Trophoblast cell (in vitro differentiated cells and primary cell): ENCODE results near the gene KLK5.

Source experiments
- DNase-seq, 2 donors: peaks; one replicate each; pipeline ENCODE4 v3.0.0-alpha.2; 2016
- H2AFZ ChIP-seq: 2 replicates; pipeline ENCODE4 v1.6.1; 2013; ENCODE audit warnings: low read length, moderate library complexity, mild to moderate bottlenecking; ENCODE audit not compliant: insufficient read depth, poor library complexity
- H2AK5ac ChIP-seq: 2 replicates; pipeline ENCODE4 v1.6.1; 2013; ENCODE audit warnings: mild to moderate bottlenecking, low read length
- H2BK120ac ChIP-seq: 2 replicates; pipeline ENCODE4 v1.6.1; 2013; ENCODE audit warnings: low read length, mild to moderate bottlenecking, moderate library complexity; ENCODE audit not compliant: insufficient read depth, poor library complexity
- H2BK12ac ChIP-seq: 2 replicates; pipeline ENCODE4 v1.6.1; 2013; ENCODE audit warnings: mild to moderate bottlenecking, low read length, moderate library complexity
- H2BK5ac ChIP-seq: 2 replicates; pipeline ENCODE4 v1.6.1; 2013; ENCODE audit warnings: low read length, low read depth, moderate library complexity, mild to moderate bottlenecking; ENCODE audit not compliant: poor library complexity
- H3K14ac ChIP-seq: 2 replicates; pipeline ENCODE4 v1.6.1; 2013; ENCODE audit warnings: mild to moderate bottlenecking, low read length
- H3K18ac ChIP-seq: 2 replicates; pipeline ENCODE4 v1.6.1; 2013; ENCODE audit warnings: mild to moderate bottlenecking, low read length
- H3K23ac ChIP-seq: 2 replicates; pipeline ENCODE4 v1.6.1; 2013; ENCODE audit warnings: low read length
- H3K27ac ChIP-seq: 2 replicates; pipeline ENCODE4 v1.5.1; 2013; ENCODE audit warnings: low read depth, mild to moderate bottlenecking, inconsistent platforms, low read length, moderate library complexity
- H3K27me3 ChIP-seq: 2 replicates; pipeline ENCODE4 v1.6.1; 2013; ENCODE audit warnings: inconsistent platforms, mild to moderate bottlenecking, low read length, moderate library complexity; ENCODE audit not compliant: insufficient read depth
- H3K36me3 ChIP-seq, 2 experiments: 1 replicate in 1 of 2; 2 replicates in 1 of 2; pipeline ENCODE4 v1.6.1; 2013; ENCODE audit warnings: low read length in 2 of 2, mild to moderate bottlenecking in 2 of 2, moderate library complexity in 1 of 2; ENCODE audit not compliant: insufficient read depth in 2 of 2, control insufficient read depth in 1 of 2
- H3K4ac ChIP-seq: 2 replicates; pipeline ENCODE4 v1.6.1; 2013; ENCODE audit warnings: low read depth, mild to moderate bottlenecking, low read length, moderate library complexity
- H3K4me1 ChIP-seq, 2 experiments: 1 replicate in 1 of 2; 2 replicates in 1 of 2; pipeline ENCODE4 v1.6.1; 2013; ENCODE audit warnings: low read length in 2 of 2, mild to moderate bottlenecking in 2 of 2, moderate library complexity in 1 of 2; ENCODE audit not compliant: insufficient read depth in 2 of 2, control insufficient read depth in 1 of 2
- H3K4me2 ChIP-seq: 2 replicates; pipeline ENCODE4 v1.6.1; 2013; ENCODE audit warnings: inconsistent platforms, mild to moderate bottlenecking, low read length, moderate library complexity
- H3K4me3 ChIP-seq: 2 replicates; pipeline ENCODE4 v1.5.1; 2013; ENCODE audit warnings: mild to moderate bottlenecking, low read depth, low read length, inconsistent platforms
- H3K79me1 ChIP-seq: one replicate; pipeline ENCODE4 v1.6.1; 2013; ENCODE audit warnings: low read length
- H3K79me2 ChIP-seq: 2 replicates; pipeline ENCODE4 v1.6.1; 2013; ENCODE audit warnings: low read length, mild to moderate bottlenecking; ENCODE audit not compliant: control insufficient read depth, insufficient read depth, poor library complexity
- H3K9ac ChIP-seq: 2 replicates; pipeline ENCODE4 v1.6.1; 2013; ENCODE audit warnings: mild to moderate bottlenecking, low read length
- H3K9me3 ChIP-seq: 2 replicates; pipeline ENCODE4 v1.6.1; 2013; ENCODE audit warnings: low read depth, mild to moderate bottlenecking, control low read depth, inconsistent platforms, low read length; ENCODE audit not compliant: insufficient read depth
- H4K12ac ChIP-seq: 2 replicates; pipeline ENCODE4 v1.6.1; 2013; ENCODE audit warnings: low read depth, mild to moderate bottlenecking, low read length, moderate library complexity
- H4K8ac ChIP-seq: 2 replicates; pipeline ENCODE4 v1.6.1; 2013; ENCODE audit warnings: low read depth, mild to moderate bottlenecking, low read length, moderate library complexity
- H4K91ac ChIP-seq: one replicate; pipeline ENCODE4 v1.6.1; 2013; ENCODE audit warnings: low read depth, mild to moderate bottlenecking, low read length, moderate library complexity
- WGBS: extraction: QIAGEN DNeasy Blood & Tissue Kit; methylation state at CpG from one replicate; pipeline ENCODE4 v1.1.7; 2013; ENCODE audit warnings: missing lambda C conversion rate; ENCODE audit not compliant: insufficient read length, insufficient coverage; ENCODE audit errors: extremely low coverage; 5-methylcytosine and 5-hydroxymethylcytosine counted together

KLK5 gene

GRCh38 chr19:50943074-50943828 is 9.6 kb downstream of the KLK5 start:
- no peaks in the 10 kb centered on the region for H3K36me3 ChIP-seq
- no peak overlapping the region for H2BK120ac ChIP-seq
- peaks cover 0 to 3% of the 10 kb centered on the region in 2 experiments for H3K4me1 ChIP-seq
- no peak overlapping the region for H4K12ac ChIP-seq
- H3K9ac ChIP-seq: no peak overlapping the region
- H3K14ac ChIP-seq: no peak overlapping the region
- no peaks in the 10 kb centered on the region for H3K9me3 ChIP-seq
- no peaks in the 10 kb centered on the region for H3K79me1 ChIP-seq
- no peak overlapping the region for H3K23ac ChIP-seq
- H3K4ac ChIP-seq: no peak overlapping the region
- no peak overlapping the region for H3K4me2 ChIP-seq
- DNase-seq: no peak
- H3K27ac ChIP-seq: no peak overlapping the region
- H2AFZ ChIP-seq: no peak overlapping the region
- H3K27me3 ChIP-seq: no peaks in the 10 kb centered on the region
- H4K91ac ChIP-seq: no peak overlapping the region
- no peak overlapping the region for H2AK5ac ChIP-seq
- no peak overlapping the region for H2BK12ac ChIP-seq
- H3K18ac ChIP-seq: no peak overlapping the region
- no peak overlapping the region for H3K4me3 ChIP-seq
- no CpG with 5 or more reads among the region's 10 CpGs for WGBS
- no peaks in the 10 kb centered on the region for H3K79me2 ChIP-seq
- no peak overlapping the region for H2BK5ac ChIP-seq
- no peak overlapping the region for H4K8ac ChIP-seq

GRCh38 chr19:50939596-50939995 is 13.2 kb downstream of the KLK5 start:
- no peak overlapping the region for H2AK5ac ChIP-seq
- H3K4me1 ChIP-seq: peaks cover 0 to 3% of the 10 kb centered on the region in 2 experiments
- H3K4me3 ChIP-seq: no peak overlapping the region
- no peak overlapping the region for H3K23ac ChIP-seq
- DNase-seq: no peak
- H4K8ac ChIP-seq: no peak overlapping the region
- no peak overlapping the region for H3K9ac ChIP-seq
- H4K91ac ChIP-seq: no peak overlapping the region
- H3K79me1 ChIP-seq: no peaks in the 10 kb centered on the region
- WGBS: no CpG with 5 or more reads among the region's 2 CpGs
- H3K9me3 ChIP-seq: no peaks in the 10 kb centered on the region
- no peaks in the 10 kb centered on the region for H3K27me3 ChIP-seq
- no peak overlapping the region for H2BK120ac ChIP-seq
- H3K14ac ChIP-seq: no peak overlapping the region
- H3K4me2 ChIP-seq: no peak overlapping the region
- no peak overlapping the region for H3K27ac ChIP-seq
- H3K18ac ChIP-seq: no peak overlapping the region
- no peak overlapping the region for H2BK5ac ChIP-seq
- H3K79me2 ChIP-seq: no peaks in the 10 kb centered on the region
- H2AFZ ChIP-seq: no peak overlapping the region
- no peak overlapping the region for H4K12ac ChIP-seq
- H3K36me3 ChIP-seq: no peaks in the 10 kb centered on the region
- H2BK12ac ChIP-seq: no peak overlapping the region
- H3K4ac ChIP-seq: no peak overlapping the region

DNA sequence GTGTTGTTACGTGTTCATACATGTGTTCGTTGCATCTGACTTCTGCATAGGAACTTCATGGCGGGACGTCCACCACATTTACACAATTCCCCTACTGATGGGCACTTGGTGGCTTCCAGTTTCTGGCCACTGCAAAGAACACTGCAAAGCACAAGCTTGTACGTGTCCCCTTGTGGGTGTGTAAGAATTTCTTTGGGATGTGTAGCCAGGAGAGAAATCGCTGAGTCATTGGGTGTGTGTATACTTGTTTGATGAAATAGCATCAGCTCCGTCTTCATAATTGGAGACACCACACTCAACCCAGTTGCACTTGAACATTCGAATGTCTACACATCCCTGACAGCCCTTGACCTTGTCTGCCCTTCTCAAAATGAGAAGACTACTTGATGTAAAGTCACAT is 19.2 kb downstream of the KLK5 start:
- Histone ChIP-seq H4K12ac (peak overlapping the region; percentile 39), H3K79me2 (no peaks in the 10 kb centered on the region), H4K91ac (peak overlapping the region; percentile 6), H3K27ac (no peak overlapping the region), H3K79me1 (no peaks in the 10 kb centered on the region), H2BK120ac (no peak overlapping the region), H4K8ac (no peak overlapping the region), H3K18ac (no peak overlapping the region), H3K27me3 (no peaks in the 10 kb centered on the region), H2AK5ac (no peak overlapping the region), H3K9me3 (no peaks in the 10 kb centered on the region), H3K14ac (no peak overlapping the region), H2AFZ (no peak overlapping the region), H3K4me2 (no peak overlapping the region), H2BK5ac (no peak overlapping the region), H3K4me3 (no peak overlapping the region), H2BK12ac (no peak overlapping the region), H3K9ac (no peak overlapping the region), H3K23ac (no peak overlapping the region), H3K36me3 (no peaks in the 10 kb centered on the region), H3K4ac (no peak overlapping the region), H3K4me1 (peaks cover 0 to 2% of the 10 kb centered on the region in 2 experiments)
- WGBS: no CpG with 5 or more reads among the region's 8 CpGs
- no peak for DNase-seq

DNA sequence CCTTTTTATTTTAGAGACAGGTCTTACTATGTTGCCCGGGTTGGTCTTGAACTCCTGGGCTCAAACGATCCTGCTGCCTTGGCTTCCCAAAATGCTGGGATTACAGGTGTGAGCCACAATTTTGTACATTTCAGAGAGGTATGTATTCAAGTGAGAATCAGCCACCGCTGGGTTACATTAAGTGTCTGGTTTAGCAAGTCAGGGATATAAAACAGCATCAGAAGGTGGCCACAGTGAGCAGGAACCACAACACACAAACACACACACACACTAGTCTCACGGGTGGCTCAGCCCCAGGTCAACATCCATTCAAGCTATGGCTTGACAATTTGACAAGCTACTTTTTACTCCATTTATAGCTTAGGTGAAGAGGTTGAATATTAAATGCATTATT is 20.2 kb downstream of the KLK5 start:
- H3K4me3 ChIP-seq: no peak overlapping the region
- no peaks in the 10 kb centered on the region for H3K9me3 ChIP-seq
- H3K23ac ChIP-seq: no peak overlapping the region
- no peaks in the 10 kb centered on the region for H3K27me3 ChIP-seq
- no peak overlapping the region for H3K9ac ChIP-seq
- H4K91ac ChIP-seq: no peak overlapping the region
- H3K27ac ChIP-seq: no peak overlapping the region
- H2BK120ac ChIP-seq: no peak overlapping the region
- H2AK5ac ChIP-seq: no peak overlapping the region
- H3K18ac ChIP-seq: no peak overlapping the region
- H3K36me3 ChIP-seq: no peaks in the 10 kb centered on the region
- H4K12ac ChIP-seq: no peak overlapping the region
- H2AFZ ChIP-seq: no peak overlapping the region
- H4K8ac ChIP-seq: no peak overlapping the region
- H3K4ac ChIP-seq: no peak overlapping the region
- H3K79me2 ChIP-seq: no peaks in the 10 kb centered on the region
- no CpG with 5 or more reads among the region's 4 CpGs for WGBS
- H3K79me1 ChIP-seq: no peaks in the 10 kb centered on the region
- DNase-seq: no peak
- H2BK5ac ChIP-seq: no peak overlapping the region
- H3K14ac ChIP-seq: no peak overlapping the region
- no peak overlapping the region for H2BK12ac ChIP-seq
- H3K4me2 ChIP-seq: no peak overlapping the region
- H3K4me1 ChIP-seq: peaks cover 0 to 2% of the 10 kb centered on the region in 2 experiments
